Prostate gland (tissue), 2 donors: ENCODE data around the gene FANCF. TPM values are rescaled to one million over a fixed set of nuclear protein-coding genes. Genes with fewer than 3 reads are reported as not detected.

ENCODE experiments used
- DNase-seq: peaks from one replicate; pipeline ENCODE4 v3.0.0-alpha.2; 2019; ENCODE audit warnings: low spot score
- H3K27ac ChIP-seq, 2 donors: fragments of 200-600 bp; sonication (generic); 2 replicates each; pipeline ENCODE4 v1.5.1; 2017 to 2019
- H3K27me3 ChIP-seq: fragments of 200-600 bp; sonication (generic); replicated peaks from 2 replicates; pipeline ENCODE4 v1.5.1; 2019; ENCODE audit not compliant: insufficient read depth
- H3K36me3 ChIP-seq, 2 donors: fragments of 200-600 bp; sonication (generic); 1 replicate in 1 of 2; 2 replicates in 1 of 2; pipeline versions ENCODE4 v1.5.1 to v1.8.1; 2017 to 2019
- H3K4me1 ChIP-seq: fragments of 200-600 bp; sonication (generic); replicated peaks from 2 replicates; pipeline ENCODE4 v1.5.1; 2019
- H3K4me3 ChIP-seq, 2 donors: fragments of 200-600 bp; sonication (generic); 2 replicates each; pipeline ENCODE4 v1.5.1; 2017 to 2019
- H3K9me3 ChIP-seq: fragments of 200-600 bp; sonication (generic); 2 replicates; pipeline ENCODE4 v1.5.1; 2017
- CTCF ChIP-seq, 4 experiments: fragments of 200-600 bp in 2 of 4; fragments of 450-650 bp in 2 of 4; sonication (generic) in 2 of 4; IDR thresholded peaks; 1 replicate in 3 of 4; 2 replicates in 1 of 4; pipeline ENCODE4 v1.5.1; 2016 to 2019; ENCODE audit warnings: antibody characterized with exemption in 4 of 4, mild to moderate bottlenecking in 2 of 4, moderate library complexity in 2 of 4
- POLR2A ChIP-seq: fragments of 450-650 bp; IDR thresholded peaks from one replicate; pipeline ENCODE4 v1.6.1; 2016; ENCODE audit warnings: antibody characterized with exemption, mild to moderate bottlenecking
- POLR2AphosphoS5 ChIP-seq: sonication (generic); formaldehyde crosslinking; IDR thresholded peaks from one replicate; pipeline ENCODE4 v1.6.1; 2017; ENCODE audit warnings: antibody characterized with exemption
- WGBS: methylation state at CpG from one replicate; pipeline ENCODE4 v1.1.5; 2018; 5-methylcytosine and 5-hydroxymethylcytosine counted together
- intact Hi-C: fragments of 100-400 bp; cut with DNase I; formaldehyde crosslinking; loops from one replicate; pipeline ENCODE4 v1.14.2; 2022
- total RNA-seq, 2 donors: library from RNA; depleted of rRNA; stranded (reverse); fragments of >200 nt; gene quantifications; one replicate each; pipeline ENCODE4 v1.1.0, GENCODE V29; 2016

The FANCF gene
- total RNA-seq, 2 donors from 2014 or later, result 13.1 to 26.0 TPM

DNA sequence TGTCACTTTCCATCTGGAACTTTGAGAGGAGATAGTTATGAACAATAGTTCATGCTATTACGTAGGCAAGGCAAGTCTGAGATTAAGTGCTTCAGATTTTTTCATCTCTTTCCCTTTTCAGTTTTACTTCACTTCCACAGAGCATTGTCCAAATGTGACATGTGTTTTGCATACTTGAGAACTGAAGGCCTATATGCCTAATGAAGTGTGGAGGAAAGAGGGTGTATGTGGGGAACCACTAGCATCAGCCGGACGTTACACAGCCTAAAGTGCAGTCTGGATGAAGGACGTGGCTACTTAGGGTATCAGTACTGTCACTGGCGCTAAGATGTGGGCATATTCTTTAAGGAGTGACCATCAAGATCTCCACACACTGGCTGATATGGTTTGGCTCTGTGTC, 26.2 kb downstream of the FANCF start:
- 86% methylated on average over 5 of the region's 5 CpGs for WGBS
- Histone ChIP-seq H3K9me3 (no peaks in the 10 kb centered on the region), H3K27me3 (no peaks in the 10 kb centered on the region), H3K4me3 (no peak overlapping the region), H3K36me3 (no peaks in the 10 kb centered on the region), H3K27ac (no peak overlapping the region), H3K4me1 (no peaks in the 10 kb centered on the region)
- intact Hi-C loops, result no loop called here
- TF ChIP-seq POLR2A, result no peak
- TF ChIP-seq CTCF (IDR thresholded peaks at IDR 0.05), result no peak
- no peak for TF ChIP-seq POLR2AphosphoS5
- DNase-seq, result no peak

GRCh38 chr11:22597062-22597461, 28.6 kb downstream of the FANCF start:
- Histone ChIP-seq H3K27me3 (no peaks in the 10 kb centered on the region), H3K4me3 (no peak overlapping the region), H3K36me3 (no peaks in the 10 kb centered on the region), H3K27ac (no peak overlapping the region), H3K9me3 (no peaks in the 10 kb centered on the region), H3K4me1 (no peaks in the 10 kb centered on the region)
- intact Hi-C loops, result no loop called here
- DNase-seq, result no peak
- TF ChIP-seq CTCF (IDR thresholded peaks at IDR 0.05), result no peak
- no peak for TF ChIP-seq POLR2AphosphoS5
- no peak for TF ChIP-seq POLR2A
- WGBS, result 83% methylated on average over 2 of the region's 2 CpGs

- TF ChIP-seq POLR2A, result no peak
- no peak for TF ChIP-seq CTCF (IDR thresholded peaks at IDR 0.05)
- no peak for TF ChIP-seq POLR2AphosphoS5
- intact Hi-C loops, result no loop called here
Observed at GRCh38 chr11:22584976-22585375, 40.6 kb downstream of the FANCF start.

DNA sequence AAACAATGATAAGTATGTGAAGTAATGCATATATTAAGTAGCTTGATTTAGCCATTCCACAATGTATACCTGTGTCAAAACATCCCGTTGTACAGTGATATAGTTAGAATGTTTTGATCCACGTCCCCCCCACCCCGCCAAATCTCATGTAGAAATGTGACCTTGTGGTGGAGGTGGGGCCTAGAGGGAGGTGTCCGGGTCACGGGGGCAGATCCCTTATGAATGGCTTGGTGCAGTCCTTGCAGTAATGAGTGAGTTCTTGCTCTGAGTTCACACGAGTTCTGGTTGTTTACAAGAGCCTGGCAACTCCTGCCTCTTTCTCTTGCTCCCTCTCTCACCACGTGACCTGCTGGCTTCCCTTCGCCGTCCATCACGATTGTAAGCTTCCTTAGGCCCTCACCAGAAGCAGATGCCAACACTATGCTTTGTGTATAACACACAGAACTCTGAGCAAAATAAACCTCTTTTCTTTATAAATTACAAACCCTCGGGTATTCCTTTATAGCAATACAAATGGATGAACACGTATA, 41.6 kb downstream of the FANCF start:
- 74% methylated on average over 12 of the region's 12 CpGs for WGBS

More at GRCh38 chr11:22584976-22585375, 40.6 kb downstream of the FANCF start:
- H3K9me3 ChIP-seq, result no peaks in the 10 kb centered on the region
- no peaks in the 10 kb centered on the region for H3K27me3 ChIP-seq
- H3K27ac ChIP-seq, result no peak overlapping the region
- peaks cover 2% of the 10 kb centered on the region for H3K4me1 ChIP-seq
- no peak for DNase-seq
- H3K36me3 ChIP-seq, result no peaks in the 10 kb centered on the region
- 75% methylated on average over 2 of the region's 2 CpGs for WGBS
- H3K4me3 ChIP-seq, result no peak overlapping the region

More for the DNA sequence above, 41.6 kb downstream of the FANCF start:
- intact Hi-C loops, result no loop called here
- Histone ChIP-seq H3K4me3 (no peak overlapping the region), H3K4me1 (peaks cover 2% of the 10 kb centered on the region), H3K9me3 (no peaks in the 10 kb centered on the region), H3K27me3 (no peaks in the 10 kb centered on the region), H3K27ac (no peak overlapping the region), H3K36me3 (no peaks in the 10 kb centered on the region)
- no peak for TF ChIP-seq POLR2AphosphoS5
- TF ChIP-seq CTCF (IDR thresholded peaks at IDR 0.05), result no peak
- TF ChIP-seq POLR2A, result no peak
- DNase-seq, result no peak
